GDM1 (cell line): ENCODE measurements around the gene RNF208.

Experiments used
- DNase-seq: peaks from one replicate; lab custom pipeline; 2025; lab: John Stamatoyannopoulos, UW

Gene RNF208

DNA sequence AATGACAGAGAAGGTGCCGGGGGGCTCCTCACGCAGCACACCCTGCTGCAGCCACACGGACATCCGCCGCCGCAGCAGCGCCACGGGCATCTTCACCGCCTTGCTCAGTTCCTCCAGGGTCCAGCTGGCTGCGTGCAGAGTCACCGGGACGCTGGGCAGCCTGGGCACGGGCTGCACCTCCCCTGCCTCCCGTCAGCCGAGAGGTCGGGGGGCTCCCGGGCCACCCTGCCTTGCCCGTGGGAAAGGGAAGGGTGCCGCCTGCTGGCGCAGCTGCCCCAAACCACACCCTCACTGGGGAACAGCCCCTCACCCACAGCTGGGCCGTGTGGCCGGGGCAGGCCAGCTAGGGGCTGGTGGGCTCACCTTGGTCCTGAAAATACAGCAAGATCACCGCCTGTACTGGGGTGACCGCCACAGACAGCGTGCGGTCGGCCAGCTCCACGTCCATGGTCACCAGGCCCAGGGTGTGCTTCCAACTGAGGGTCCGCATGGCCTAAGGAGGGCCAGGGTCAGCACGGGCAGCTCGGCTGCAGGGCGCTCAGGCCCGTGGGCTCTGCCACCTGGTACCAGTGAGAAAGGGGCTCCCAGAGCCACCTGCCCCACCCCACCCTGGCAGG, 46.6 kb downstream of the RNF208 start:
- DNase-seq = no peak

DNA sequence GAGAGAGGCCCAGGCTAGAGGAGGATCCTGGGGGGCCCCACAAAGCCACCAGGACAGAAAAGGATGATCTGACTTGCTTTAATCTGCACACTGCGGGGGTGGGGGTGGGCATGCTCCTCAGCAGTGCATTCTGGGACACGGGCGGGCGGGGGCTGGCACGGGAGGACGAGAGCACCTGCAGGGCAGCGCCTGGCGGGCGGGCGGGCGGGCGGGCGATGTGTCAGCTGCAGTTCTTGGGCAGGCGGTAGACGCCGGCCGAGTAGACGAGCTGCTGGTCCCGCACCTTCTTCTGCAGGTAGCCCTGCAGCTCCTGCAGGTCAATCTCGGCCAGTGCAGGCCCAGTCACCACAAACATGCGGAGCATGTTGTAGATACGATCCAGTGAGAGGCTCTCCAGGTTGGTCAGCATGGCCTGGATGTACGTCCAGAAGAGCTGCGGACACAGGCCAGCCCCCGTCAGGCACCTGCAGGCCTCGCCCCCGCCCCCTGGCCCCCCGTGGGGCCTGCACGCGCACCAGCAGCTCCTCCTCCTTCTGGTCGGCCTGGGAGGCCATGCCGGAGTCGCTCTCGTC, 47.2 kb downstream of the RNF208 start:
- DNase-seq = no peak

DNA sequence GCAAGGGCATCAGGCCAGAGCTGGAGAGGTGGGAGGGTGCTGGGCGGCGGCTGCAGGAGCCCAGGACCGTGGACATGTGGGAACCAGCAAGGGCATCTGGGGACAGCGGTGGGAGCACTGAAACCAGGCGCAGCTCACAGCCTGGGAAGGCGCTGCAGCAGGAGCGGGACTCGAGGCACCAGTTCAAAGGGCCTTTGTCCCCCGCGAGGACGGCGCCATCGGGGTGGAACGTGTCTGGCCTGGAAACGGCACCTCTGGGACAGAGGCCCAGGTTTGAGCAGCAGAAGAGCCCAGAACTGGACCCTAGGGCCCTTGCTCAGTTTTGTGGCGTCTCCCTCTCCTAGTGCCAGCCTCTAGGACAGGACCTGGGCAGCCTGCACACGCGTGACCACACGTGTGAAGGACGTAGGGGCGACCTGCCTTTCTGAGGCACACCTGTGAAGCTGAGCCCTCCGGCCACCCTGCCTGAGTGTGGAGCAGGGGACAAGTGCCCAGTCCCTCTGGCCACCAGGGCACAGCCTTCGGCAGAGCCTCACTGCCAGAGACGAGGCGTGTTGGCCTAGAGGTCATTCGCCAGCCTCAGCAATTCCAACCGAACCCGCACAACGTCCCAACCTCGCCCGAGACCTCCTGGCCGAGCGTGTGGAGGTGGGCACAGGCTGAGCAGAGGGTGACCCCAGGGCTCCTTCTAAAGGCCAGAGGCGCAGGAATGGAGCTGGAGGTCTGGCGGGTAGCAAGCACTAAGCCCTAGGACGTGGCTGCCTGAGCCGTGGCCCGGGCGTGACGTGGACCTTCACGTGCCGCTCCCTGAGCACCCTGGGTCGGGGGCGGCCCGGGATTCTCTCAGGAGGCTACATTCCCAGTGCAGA, 48.0 kb downstream of the RNF208 start:
- DNase-seq = no peak

DNA sequence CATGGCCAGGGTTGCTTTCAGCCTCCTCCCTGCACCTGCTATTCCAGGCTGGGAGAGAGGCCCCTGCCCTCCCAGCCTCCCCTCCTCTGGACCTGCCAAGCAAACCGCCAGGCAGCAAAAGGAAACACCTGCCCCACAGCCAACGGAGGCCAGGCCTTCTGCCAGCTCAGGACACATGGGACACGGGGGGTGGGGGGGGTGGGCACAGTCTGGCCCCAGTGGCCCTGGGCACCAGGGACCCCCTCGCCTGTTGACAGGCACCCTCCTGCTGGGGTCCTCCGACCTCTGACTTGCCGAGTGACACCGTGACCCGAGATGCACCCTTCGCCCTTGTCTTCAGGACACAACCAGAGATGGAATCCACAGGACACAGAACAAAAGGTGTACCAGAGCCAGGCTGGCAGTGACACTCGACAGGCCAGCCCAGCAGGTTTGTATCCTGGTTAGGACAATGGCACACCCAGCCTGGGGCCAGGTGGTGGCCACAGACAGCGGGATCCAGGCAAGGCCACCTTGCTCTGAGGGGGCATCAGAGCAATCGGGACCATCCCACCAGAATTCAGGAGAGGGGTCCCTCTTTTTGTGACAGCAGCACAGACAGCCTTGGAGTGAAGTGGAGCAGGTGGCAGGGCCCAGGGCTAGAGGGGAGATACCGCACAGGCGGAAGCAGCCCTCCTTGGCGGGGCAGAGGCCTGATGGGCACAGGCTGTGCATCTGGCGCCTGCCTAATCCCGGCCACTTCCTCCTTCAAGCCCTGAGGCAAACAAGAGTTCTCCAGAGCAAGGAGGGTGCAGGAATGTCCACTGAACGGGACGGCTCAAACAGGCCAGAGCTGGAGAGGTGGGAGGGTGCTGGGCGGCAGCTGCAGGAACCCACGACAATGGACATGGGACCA, 48.9 kb downstream of the RNF208 start:
- no peak for DNase-seq

DNA sequence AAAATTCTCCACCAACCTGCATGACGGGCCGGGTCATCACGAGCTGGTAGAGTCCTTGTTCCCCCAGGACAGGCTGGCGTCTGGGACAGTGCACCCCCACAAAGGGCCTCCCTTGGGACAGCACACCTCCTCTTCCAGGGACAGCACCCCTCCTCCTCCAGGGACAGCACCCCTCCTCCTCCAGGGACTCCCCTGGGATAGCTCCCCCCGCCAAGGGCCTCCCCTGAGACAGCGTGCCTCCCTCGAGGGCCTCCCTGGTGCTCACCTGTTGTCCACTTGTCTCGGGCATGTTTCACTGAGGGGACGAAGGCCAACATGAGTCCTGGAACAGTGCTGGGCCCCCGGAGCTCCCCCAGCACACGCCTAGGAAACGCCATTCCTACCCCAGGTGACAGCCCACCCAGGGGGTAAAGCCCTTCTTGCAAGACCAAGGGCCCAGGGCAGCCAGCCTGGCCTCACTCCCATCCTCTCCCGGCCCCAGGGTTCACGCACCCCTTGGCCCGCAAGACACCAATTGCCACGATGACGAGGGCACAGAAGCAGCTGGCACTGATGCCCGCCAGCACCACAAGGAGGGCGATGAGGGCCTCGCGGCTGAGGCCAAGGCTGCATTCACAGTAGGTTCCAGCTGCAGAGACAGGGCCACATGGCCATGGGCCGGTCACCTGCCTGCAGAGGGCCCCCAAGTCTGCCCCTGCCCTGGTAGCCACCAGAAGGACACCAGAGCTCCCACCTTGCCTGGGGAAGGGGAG, 50.7 kb downstream of the RNF208 start:
- DNase-seq = no peak

DNA sequence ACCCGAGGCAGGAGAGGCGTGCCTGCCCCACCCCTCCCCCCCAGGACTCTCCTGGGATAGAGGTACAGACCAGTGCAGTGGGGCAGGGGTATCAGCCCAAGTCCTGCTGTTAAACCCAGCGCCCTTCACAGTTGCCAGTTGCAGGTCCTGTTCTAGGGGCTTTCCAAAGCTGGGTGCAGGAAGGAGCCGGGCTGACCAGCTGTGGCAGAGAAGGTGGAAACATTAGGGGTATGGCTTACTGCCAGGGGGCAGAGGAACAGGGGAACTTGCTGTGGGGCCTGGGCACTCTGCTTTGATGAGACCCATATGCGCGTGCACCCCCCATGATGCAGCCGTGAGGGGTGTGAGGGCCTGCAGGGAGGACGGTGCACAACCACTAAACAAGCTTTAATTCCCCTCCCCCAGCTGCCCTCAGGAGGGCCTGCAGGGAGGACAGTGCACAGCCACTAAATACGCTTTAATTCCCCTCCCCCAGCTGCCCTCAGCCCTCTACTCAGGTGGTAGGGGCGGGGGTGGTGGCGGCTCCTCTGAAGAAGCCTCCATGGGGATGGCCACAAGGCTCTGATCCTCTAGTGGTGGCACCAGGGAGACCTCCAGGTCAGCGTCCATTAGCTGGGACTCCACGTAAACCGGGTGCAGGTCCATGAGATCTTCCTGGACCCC, 51.4 kb downstream of the RNF208 start:
- DNase-seq = no peak
